Measurements from ENCODE around the gene GPR26. TPM values are rescaled to one million over a fixed set of nuclear protein-coding genes. Genes with fewer than 3 reads are reported as not detected.

The GPR26 gene
- total RNA-seq: not detected

- peaks cover 19% of the 10 kb centered on the region for H3K27me3 Mint-ChIP-seq (ENCODE audit: low read depth)
- H3K4me1 Mint-ChIP-seq (ENCODE audit: low read depth): no peaks in the 10 kb centered on the region
- peaks cover 3% of the 10 kb centered on the region for H3K9me3 Mint-ChIP-seq
Measured at GRCh38 chr10:123666318-123667236, at the start of gene GPR26. Gene GPR26 (plus strand): TSS chr10:123666355. CDS start chr10:123666408, 53 bp downstream.

GRCh38 chr10:123618224-123618623 lies 47.9 kb upstream of the GPR26 start:
- Mint-ChIP-seq H3K36me3 (ENCODE audit: insufficient read depth) (no peaks in the 10 kb centered on the region), H3K4me1 (ENCODE audit: low read depth) (no peaks in the 10 kb centered on the region), H3K4me3 (no peak overlapping the region), H3K27me3 (ENCODE audit: low read depth) (peaks cover 7% of the 10 kb centered on the region), H3K9me3 (peaks cover 3% of the 10 kb centered on the region)
- ATAC-seq (no peak), DNase-seq (no peak)

More at GRCh38 chr10:123666318-123667236, at the start of gene GPR26:
- no peak for ATAC-seq
- DNase-seq: no peak
- H3K4me3 Mint-ChIP-seq: no peak within 1 kb of the TSS
- no peaks in the 10 kb centered on the region for H3K36me3 Mint-ChIP-seq (ENCODE audit: insufficient read depth)

GRCh38 chr10:123619067-123619855 lies 46.9 kb upstream of the GPR26 start:
- H3K27me3 Mint-ChIP-seq (ENCODE audit: low read depth): peaks cover 7% of the 10 kb centered on the region
- ATAC-seq: no peak
- no peak for DNase-seq
- H3K4me3 Mint-ChIP-seq: no peak overlapping the region
- H3K36me3 Mint-ChIP-seq (ENCODE audit: insufficient read depth): no peaks in the 10 kb centered on the region
- H3K9me3 Mint-ChIP-seq: peaks cover 3% of the 10 kb centered on the region
- H3K4me1 Mint-ChIP-seq (ENCODE audit: low read depth): no peaks in the 10 kb centered on the region

GRCh38 chr10:123620621-123621020 lies 45.5 kb upstream of the GPR26 start:
- Mint-ChIP-seq H3K9me3 (peaks cover 2% of the 10 kb centered on the region), H3K4me3 (no peak overlapping the region), H3K4me1 (ENCODE audit: low read depth) (no peaks in the 10 kb centered on the region), H3K36me3 (ENCODE audit: insufficient read depth) (no peaks in the 10 kb centered on the region), H3K27me3 (ENCODE audit: low read depth) (peaks cover 5% of the 10 kb centered on the region)
- ATAC-seq: no peak
- no peak for DNase-seq

GRCh38 chr10:123621492-123621891 lies 44.7 kb upstream of the GPR26 start:
- Mint-ChIP-seq H3K27me3 (ENCODE audit: low read depth) (peaks cover 5% of the 10 kb centered on the region), H3K4me3 (no peak overlapping the region), H3K4me1 (ENCODE audit: low read depth) (no peaks in the 10 kb centered on the region), H3K9me3 (no peaks in the 10 kb centered on the region), H3K36me3 (ENCODE audit: insufficient read depth) (no peaks in the 10 kb centered on the region)
- DNase-seq (no peak), ATAC-seq (no peak)

- ATAC-seq: no peak
- H3K4me1 Mint-ChIP-seq (ENCODE audit: low read depth): no peaks in the 10 kb centered on the region
- DNase-seq: no peak
- H3K9me3 Mint-ChIP-seq: no peaks in the 10 kb centered on the region
- peaks cover 3% of the 10 kb centered on the region for H3K27me3 Mint-ChIP-seq (ENCODE audit: low read depth)
- no peaks in the 10 kb centered on the region for H3K36me3 Mint-ChIP-seq (ENCODE audit: insufficient read depth)
- no peak overlapping the region for H3K4me3 Mint-ChIP-seq
Measured at GRCh38 chr10:123621916-123622315, 44.2 kb upstream of the GPR26 start.

- no peaks in the 10 kb centered on the region for H3K9me3 Mint-ChIP-seq
- no peaks in the 10 kb centered on the region for H3K36me3 Mint-ChIP-seq (ENCODE audit: insufficient read depth)
- no peak for DNase-seq
- H3K4me3 Mint-ChIP-seq: no peak overlapping the region
- H3K27me3 Mint-ChIP-seq (ENCODE audit: low read depth): peaks cover 2% of the 10 kb centered on the region
- H3K4me1 Mint-ChIP-seq (ENCODE audit: low read depth): no peaks in the 10 kb centered on the region
- no peak for ATAC-seq
Measured at GRCh38 chr10:123622381-123622780, 43.8 kb upstream of the GPR26 start.

GRCh38 chr10:123624086-123624485 lies 42.1 kb upstream of the GPR26 start:
- no peaks in the 10 kb centered on the region for H3K9me3 Mint-ChIP-seq
- no peak overlapping the region for H3K4me3 Mint-ChIP-seq
- DNase-seq: no peak
- H3K27me3 Mint-ChIP-seq (ENCODE audit: low read depth): peaks cover 2% of the 10 kb centered on the region
- H3K36me3 Mint-ChIP-seq (ENCODE audit: insufficient read depth): no peaks in the 10 kb centered on the region
- no peaks in the 10 kb centered on the region for H3K4me1 Mint-ChIP-seq (ENCODE audit: low read depth)
- no peak for ATAC-seq

GRCh38 chr10:123633106-123633505 lies 33.0 kb upstream of the GPR26 start:
- Mint-ChIP-seq H3K4me3 (no peak overlapping the region), H3K27me3 (ENCODE audit: low read depth) (peaks cover 11% of the 10 kb centered on the region), H3K9me3 (no peaks in the 10 kb centered on the region), H3K4me1 (ENCODE audit: low read depth) (no peaks in the 10 kb centered on the region), H3K36me3 (ENCODE audit: insufficient read depth) (no peaks in the 10 kb centered on the region)
- DNase-seq (no peak), ATAC-seq (no peak)

GRCh38 chr10:123633636-123634035 lies 32.5 kb upstream of the GPR26 start:
- no peaks in the 10 kb centered on the region for H3K4me1 Mint-ChIP-seq (ENCODE audit: low read depth)

GRCh38 chr10:123634221-123634620 lies 31.9 kb upstream of the GPR26 start:
- H3K4me3 Mint-ChIP-seq: no peak overlapping the region
- ATAC-seq (no peak), DNase-seq (no peak)

More at GRCh38 chr10:123633636-123634035, 32.5 kb upstream of the GPR26 start:
- Mint-ChIP-seq H3K27me3 (ENCODE audit: low read depth) (peaks cover 11% of the 10 kb centered on the region), H3K36me3 (ENCODE audit: insufficient read depth) (no peaks in the 10 kb centered on the region), H3K4me3 (no peak overlapping the region), H3K9me3 (no peaks in the 10 kb centered on the region)
- DNase-seq (no peak), ATAC-seq (no peak)

GRCh38 chr10:123635131-123635530 lies 31.0 kb upstream of the GPR26 start:
- Mint-ChIP-seq H3K36me3 (ENCODE audit: insufficient read depth) (no peaks in the 10 kb centered on the region), H3K27me3 (ENCODE audit: low read depth) (peaks cover 11% of the 10 kb centered on the region), H3K4me3 (no peak overlapping the region), H3K9me3 (no peaks in the 10 kb centered on the region), H3K4me1 (ENCODE audit: low read depth) (no peaks in the 10 kb centered on the region)
- DNase-seq (no peak), ATAC-seq (no peak)

More at GRCh38 chr10:123634221-123634620, 31.9 kb upstream of the GPR26 start:
- peaks cover 12% of the 10 kb centered on the region for H3K27me3 Mint-ChIP-seq (ENCODE audit: low read depth)
- no peaks in the 10 kb centered on the region for H3K36me3 Mint-ChIP-seq (ENCODE audit: insufficient read depth)
- H3K9me3 Mint-ChIP-seq: no peaks in the 10 kb centered on the region
- no peaks in the 10 kb centered on the region for H3K4me1 Mint-ChIP-seq (ENCODE audit: low read depth)

- Mint-ChIP-seq H3K4me1 (ENCODE audit: low read depth) (no peaks in the 10 kb centered on the region), H3K9me3 (no peaks in the 10 kb centered on the region), H3K27me3 (ENCODE audit: low read depth) (peaks cover 15% of the 10 kb centered on the region), H3K36me3 (ENCODE audit: insufficient read depth) (no peaks in the 10 kb centered on the region), H3K4me3 (no peak overlapping the region)
- DNase-seq (no peak), ATAC-seq (no peak)
Measured at GRCh38 chr10:123635745-123636144, 30.4 kb upstream of the GPR26 start.

- Mint-ChIP-seq H3K4me3 (no peak overlapping the region), H3K27me3 (ENCODE audit: low read depth) (peaks cover 15% of the 10 kb centered on the region), H3K9me3 (no peaks in the 10 kb centered on the region), H3K4me1 (ENCODE audit: low read depth) (no peaks in the 10 kb centered on the region), H3K36me3 (ENCODE audit: insufficient read depth) (no peaks in the 10 kb centered on the region)
- DNase-seq: no peak
- no peak for ATAC-seq
Measured at GRCh38 chr10:123636598-123637325, 29.4 kb upstream of the GPR26 start.

All from activated T-cell treated with anti-CD3 and anti-CD28 coated beads, Interleukin-2, amount 50 U/mL, for 4 hours (primary cell).